A549 (cell line): ENCODE measurements around the gene ARHGAP42. TPM values are rescaled to one million over a fixed set of nuclear protein-coding genes. Genes with fewer than 3 reads are reported as not detected.

ENCODE experiments used
- ATAC-seq, 2 experiments: fragments of 200-7000 bp in 1 of 2; fragments of >200 bp in 1 of 2; cut with Nextera tagmentation in 1 of 2; cut with Tn5 transposase in 1 of 2; 3 replicates each; pipeline versions ENCODE4 v1.8.0 to v1.9.1; 2018 to 2020; ENCODE audit warnings: mild to moderate bottlenecking in 1 of 2, moderate library complexity in 1 of 2
- CTCF ChIA-PET: fragments of 300-600 bp; sonication (Branson Sonifier 250); formaldehyde crosslinking; extraction: SDS; loops from one replicate; lab custom pipeline; 2021; ENCODE audit warnings: antibody characterized with exemption, inconsistent platforms; lab: Yijun Ruan, JAX
- POLR2A ChIA-PET: fragments of 350-600 bp; formaldehyde crosslinking; extraction: SDS; loops from one replicate; lab custom pipeline; 2021; ENCODE audit warnings: antibody characterized with exemption, inconsistent platforms; lab: Yijun Ruan, JAX
- DNase-seq, 2 experiments: peaks; one replicate each; pipeline versions ENCODE4 v3.0.0 to v3.0.0-alpha.2; 2011 to 2016; ENCODE audit warnings: low read depth in 1 of 2, low spot score in 1 of 2
- FAIRE-seq: peaks from 2 replicates; lab custom pipeline; 2011; peaks lifted over from hg19 to GRCh38; lab: Jason Lieb, UNC
- H3K27ac ChIP-seq, 2 experiments: fragments of >200 bp; sonication (Bioruptor Twin); formaldehyde crosslinking; 3 replicates each; pipeline ENCODE4 v1.5.1; 2016 to 2017
- H3K4me1 ChIP-seq: fragments of >200 bp; sonication (Bioruptor Twin); formaldehyde crosslinking; 3 replicates; pipeline ENCODE4 v1.6.1; 2016
- H3K4me2 ChIP-seq: fragments of >200 bp; sonication (Bioruptor Twin); formaldehyde crosslinking; 3 replicates; pipeline ENCODE4 v1.6.1; 2016
- H3K4me3 ChIP-seq: fragments of >200 bp; sonication (Bioruptor Twin); formaldehyde crosslinking; 3 replicates; pipeline ENCODE4 v1.5.1; 2016
- H3K9me3 ChIP-seq: fragments of >200 bp; sonication (Bioruptor Twin); formaldehyde crosslinking; 3 replicates; pipeline ENCODE4 v1.6.1; 2016
- CBX8 ChIP-seq: fragments of 200-600 bp; sonication (generic); IDR thresholded peaks from 2 replicates; pipeline ENCODE4 v1.6.1; 2016
- CEBPB ChIP-seq, 2 experiments: fragments of >200 bp in 1 of 2; sonication (Bioruptor Twin) in 1 of 2; formaldehyde crosslinking in 1 of 2; IDR thresholded peaks; 2 replicates each; pipeline ENCODE4 v1.6.1; 2012 to 2016
- CHD2 ChIP-seq: fragments of 150-350 bp; IDR thresholded peaks from 2 replicates; pipeline ENCODE4 v1.6.1; 2014; ENCODE audit warnings: low read length; ENCODE audit not compliant: partially characterized antibody
- EP300 ChIP-seq, 2 experiments: fragments of >200 bp; sonication (Bioruptor Twin); formaldehyde crosslinking; IDR thresholded peaks; 2 replicates in 1 of 2; 3 replicates in 1 of 2; pipeline ENCODE4 v1.6.1; 2016 to 2017
- ESRRA ChIP-seq: fragments of 150-350 bp; IDR thresholded peaks from 2 replicates; pipeline ENCODE4 v1.6.1; 2014; ENCODE audit warnings: mild to moderate bottlenecking, low read length, borderline replicate concordance
- FOXS1 ChIP-seq: fragments of 250-450 bp; sonication (Bioruptor Pico); IDR thresholded peaks from 2 replicates; pipeline ENCODE4 v1.5.0; 2020; ENCODE audit warnings: mild to moderate bottlenecking, moderate library complexity
- HDAC2 ChIP-seq: fragments of 200-600 bp; sonication (generic); IDR thresholded peaks from 2 replicates; pipeline ENCODE4 v1.6.1; 2016
- HOXB13 ChIP-seq: fragments of 250-450 bp; sonication (Bioruptor Pico); IDR thresholded peaks from 2 replicates; pipeline ENCODE4 v1.5.0; 2020; ENCODE audit warnings: low read depth, mild to moderate bottlenecking, moderate library complexity
- KDM1A ChIP-seq: fragments of 200-600 bp; sonication (generic); IDR thresholded peaks from 2 replicates; pipeline ENCODE4 v1.6.1; 2016; ENCODE audit warnings: low read depth, mild to moderate bottlenecking
- KDM5A ChIP-seq: fragments of 200-600 bp; sonication (generic); IDR thresholded peaks from 2 replicates; pipeline ENCODE4 v1.6.1; 2016; ENCODE audit warnings: antibody characterized with exemption, mild to moderate bottlenecking
- MYC ChIP-seq: IDR thresholded peaks from 2 replicates; pipeline ENCODE4 v1.6.1; 2012; ENCODE audit warnings: mild to moderate bottlenecking, inconsistent platforms, low read length, improper control_type of control experiment, borderline replicate concordance
- NFE2L2 ChIP-seq: fragments of 150-350 bp; conservative IDR thresholded peaks from 2 replicates; pipeline ENCODE4 v1.6.1; 2014; ENCODE audit warnings: low read length
- POLR2AphosphoS2 ChIP-seq: conservative IDR thresholded peaks from 2 replicates; pipeline ENCODE4 v1.6.1; 2012; ENCODE audit warnings: low read length, improper control_type of control experiment, inconsistent platforms
- RFX5 ChIP-seq: fragments of 450-650 bp; IDR thresholded peaks from 2 replicates; pipeline ENCODE4 v1.7.1; 2014; ENCODE audit warnings: antibody characterized with exemption, mild to moderate bottlenecking, moderate library complexity
- SMC3 ChIP-seq: fragments of >200 bp; sonication (Bioruptor Twin); formaldehyde crosslinking; IDR thresholded peaks from 3 replicates; pipeline ENCODE4 v1.6.1; 2018; ENCODE audit warnings: inconsistent platforms
- TFCP2L1 ChIP-seq: fragments of 250-450 bp; sonication (Bioruptor Pico); IDR thresholded peaks from 2 replicates; pipeline ENCODE4 v1.5.0; 2021; ENCODE audit warnings: mild to moderate bottlenecking
- ZNF302 ChIP-seq: fragments of 250-450 bp; sonication (Bioruptor Pico); IDR thresholded peaks from 2 replicates; pipeline ENCODE4 v1.9.0; 2021; ENCODE audit warnings: inconsistent platforms, mild to moderate bottlenecking, moderate library complexity
- ZSCAN20 ChIP-seq: fragments of 250-450 bp; sonication (Bioruptor Pico); IDR thresholded peaks from 2 replicates; pipeline ENCODE4 v1.8.0; 2022; ENCODE audit warnings: mild to moderate bottlenecking, moderate library complexity
- WGBS: methylation state at CpG from one replicate; pipeline ENCODE4 v1.1.6; 2017; ENCODE audit errors: missing lambda C conversion rate; 5-methylcytosine and 5-hydroxymethylcytosine counted together
- polyA plus RNA-seq, 4 experiments: library from polyadenylated mRNA; depleted of rRNA in 3 of 4; stranded (reverse); fragments of >200 nt; fragmentation: RNase III in 1 of 4; extraction: RNeasy Plus Mini Kit Qiagen cat#74134 plus additional on column Dnase treatment in 1 of 4; gene quantifications; 2 replicates in 3 of 4; 3 replicates in 1 of 4; pipeline ENCODE4 v1.2.3, GENCODE V29; 2011 to 2017
- TF ChIP-seq, protein P1 (sequence below): fragments of 250-450 bp; sonication (Bioruptor Pico); IDR thresholded peaks from 2 replicates; pipeline ENCODE4 v1.5.0; 2021; ENCODE audit warnings: mild to moderate bottlenecking, moderate library complexity, borderline replicate concordance
- TF ChIP-seq, protein P2 (sequence below): fragments of >200 bp; sonication (Bioruptor Twin); formaldehyde crosslinking; IDR thresholded peaks from 3 replicates; pipeline ENCODE4 v1.5.1; 2016

Gene ARHGAP42
- polyA plus RNA-seq, 2 of the 4 experiments (the other 2 are of a cell fraction) = 5.1 to 17.0 TPM

DNA sequence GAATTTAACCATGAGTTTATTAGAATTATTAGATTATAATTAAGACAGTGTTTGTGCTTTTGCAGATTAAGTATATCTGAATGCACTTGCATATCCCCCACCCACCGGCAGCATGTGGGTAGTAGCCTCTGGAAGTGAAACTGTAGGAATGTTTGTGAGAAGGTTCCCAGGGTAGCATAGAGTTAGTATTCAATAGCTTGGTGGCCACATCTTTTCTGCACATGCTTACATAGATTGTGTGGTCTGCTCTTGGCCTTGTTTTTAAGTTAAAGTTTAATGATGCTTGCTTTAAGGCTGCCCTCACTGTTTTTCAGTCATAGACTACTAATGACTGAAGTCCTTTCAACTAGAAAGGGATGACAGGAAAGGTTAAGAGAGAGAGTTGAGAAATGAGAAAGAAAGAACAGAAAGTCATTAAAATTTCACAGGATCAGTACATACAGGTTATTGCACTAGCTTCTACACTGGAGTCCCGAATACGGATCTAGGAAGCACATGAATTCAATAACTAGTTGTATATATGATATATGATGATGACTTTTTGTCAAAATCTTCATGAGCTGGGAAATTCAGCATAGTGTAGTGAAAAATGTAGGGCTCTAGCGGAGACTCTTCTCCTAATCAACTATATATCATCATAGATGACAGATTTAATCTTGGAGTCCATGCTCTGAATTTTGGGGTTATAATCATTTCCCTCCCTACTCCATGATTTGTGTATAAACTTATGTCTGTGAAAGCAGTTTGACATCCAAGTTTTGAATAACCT lies 137.1 kb downstream of the ARHGAP42 start:
- ChIA-PET POLR2A (no interaction called here), CTCF (interaction anchor here (1.4 kb wide), 1 partner anchor 137 kb away, joined by 3 read pairs; no protein-coding TSS in a partner anchor)
- DNase-seq (no peak), FAIRE-seq (no peak), ATAC-seq (no peak)
- TF ChIP-seq CBX8 = no peak
- no peak for TF ChIP-seq ZNF302 (CRISPR knock-in tag)
- no peak for TF ChIP-seq FOXS1 (CRISPR knock-in tag)
- TF ChIP-seq HOXB13 (CRISPR knock-in tag) = no peak
- over 99% methylated on average over 4 of the region's 4 CpGs for WGBS
- Histone ChIP-seq H3K9me3 (no peaks in the 10 kb centered on the region), H3K4me1 (peaks cover 22% of the 10 kb centered on the region), H3K4me2 (no peak overlapping the region), H3K4me3 (no peak overlapping the region), H3K27ac (no peak overlapping the region)

DNA sequence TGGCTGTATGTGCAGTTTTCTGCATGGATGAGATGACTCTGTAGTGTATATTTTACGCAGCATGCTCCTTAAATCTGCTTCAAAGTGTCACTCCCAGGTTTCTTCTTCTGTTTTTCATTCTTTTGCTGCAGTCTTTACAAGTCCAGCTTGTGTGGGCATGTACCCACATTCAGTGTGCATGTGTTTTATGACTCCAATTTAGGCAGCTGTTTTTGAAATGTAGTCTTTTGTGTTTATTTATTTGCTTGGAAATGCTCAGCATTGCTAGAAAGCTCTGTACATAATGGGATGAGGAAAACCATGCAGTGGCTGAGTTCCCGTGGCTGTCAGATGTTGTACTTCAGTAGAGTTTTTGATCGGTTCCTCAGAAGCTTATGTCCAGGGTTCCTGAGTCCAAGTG lies 138.5 kb downstream of the ARHGAP42 start:
- Histone ChIP-seq H3K9me3 (no peaks in the 10 kb centered on the region), H3K4me1 (peaks cover 24% of the 10 kb centered on the region), H3K4me3 (no peak overlapping the region), H3K4me2 (no peak overlapping the region), H3K27ac (no peak overlapping the region)
- DNase-seq = no peak
- ChIA-PET CTCF (interaction anchor here (1.4 kb wide), 1 partner anchor 138 kb away, joined by 3 read pairs; no protein-coding TSS in a partner anchor), POLR2A (no interaction called here)
- no peak for ATAC-seq
- FAIRE-seq = no peak
- TF ChIP-seq SMC3 = no peak
- TF ChIP-seq KDM5A = no peak
- no peak for TF ChIP-seq HDAC2
- TF ChIP-seq CHD2 = no peak
- no peak for TF ChIP-seq CEBPB (IDR thresholded peaks at IDR 0.05)
- no peak for TF ChIP-seq POLR2AphosphoS2
- no peak for TF ChIP-seq NFE2L2
- TF ChIP-seq, protein P1, sequence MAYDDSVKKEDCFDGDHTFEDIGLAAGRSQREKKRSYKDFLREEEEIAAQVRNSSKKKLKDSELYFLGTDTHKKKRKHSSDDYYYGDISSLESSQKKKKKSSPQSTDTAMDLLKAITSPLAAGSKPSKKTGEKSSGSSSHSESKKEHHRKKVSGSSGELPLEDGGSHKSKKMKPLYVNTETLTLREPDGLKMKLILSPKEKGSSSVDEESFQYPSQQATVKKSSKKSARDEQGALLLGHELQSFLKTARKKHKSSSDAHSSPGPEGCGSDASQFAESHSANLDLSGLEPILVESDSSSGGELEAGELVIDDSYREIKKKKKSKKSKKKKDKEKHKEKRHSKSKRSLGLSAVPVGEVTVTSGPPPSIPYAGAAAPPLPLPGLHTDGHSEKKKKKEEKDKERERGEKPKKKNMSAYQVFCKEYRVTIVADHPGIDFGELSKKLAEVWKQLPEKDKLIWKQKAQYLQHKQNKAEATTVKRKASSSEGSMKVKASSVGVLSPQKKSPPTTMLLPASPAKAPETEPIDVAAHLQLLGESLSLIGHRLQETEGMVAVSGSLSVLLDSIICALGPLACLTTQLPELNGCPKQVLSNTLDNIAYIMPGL (CRISPR knock-in tag) = no peak
- no peak for TF ChIP-seq ZSCAN20
- no peak for TF ChIP-seq MYC
- no peak for TF ChIP-seq RFX5
- TF ChIP-seq, protein P2, sequence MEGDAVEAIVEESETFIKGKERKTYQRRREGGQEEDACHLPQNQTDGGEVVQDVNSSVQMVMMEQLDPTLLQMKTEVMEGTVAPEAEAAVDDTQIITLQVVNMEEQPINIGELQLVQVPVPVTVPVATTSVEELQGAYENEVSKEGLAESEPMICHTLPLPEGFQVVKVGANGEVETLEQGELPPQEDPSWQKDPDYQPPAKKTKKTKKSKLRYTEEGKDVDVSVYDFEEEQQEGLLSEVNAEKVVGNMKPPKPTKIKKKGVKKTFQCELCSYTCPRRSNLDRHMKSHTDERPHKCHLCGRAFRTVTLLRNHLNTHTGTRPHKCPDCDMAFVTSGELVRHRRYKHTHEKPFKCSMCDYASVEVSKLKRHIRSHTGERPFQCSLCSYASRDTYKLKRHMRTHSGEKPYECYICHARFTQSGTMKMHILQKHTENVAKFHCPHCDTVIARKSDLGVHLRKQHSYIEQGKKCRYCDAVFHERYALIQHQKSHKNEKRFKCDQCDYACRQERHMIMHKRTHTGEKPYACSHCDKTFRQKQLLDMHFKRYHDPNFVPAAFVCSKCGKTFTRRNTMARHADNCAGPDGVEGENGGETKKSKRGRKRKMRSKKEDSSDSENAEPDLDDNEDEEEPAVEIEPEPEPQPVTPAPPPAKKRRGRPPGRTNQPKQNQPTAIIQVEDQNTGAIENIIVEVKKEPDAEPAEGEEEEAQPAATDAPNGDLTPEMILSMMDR = no peak
- TF ChIP-seq TFCP2L1 (CRISPR knock-in tag) = no peak
- no peak for TF ChIP-seq EP300 (IDR thresholded peaks at IDR 0.05)
- TF ChIP-seq KDM1A = no peak
- no peak for TF ChIP-seq ESRRA
- no peak for TF ChIP-seq CBX8
- WGBS = 95% methylated on average over 3 of the region's 3 CpGs
